GM23338 (cell line): ENCODE measurements around the gene PCLO. TPM values are rescaled to one million over a fixed set of nuclear protein-coding genes. Genes with fewer than 3 reads are reported as not detected.

Experiments
- ATAC-seq: fragments of 200-7000 bp; cut with Tn5 transposase; 3 replicates; pipeline ENCODE4 v1.9.1; 2020
- DNase-seq: peaks from one replicate; pipeline ENCODE4 v3.0.0-alpha.2; 2015; ENCODE audit warnings: low spot score
- H2AFZ ChIP-seq: fragments of 200-600 bp; sonication (generic); 2 replicates; pipeline ENCODE4 v1.8.0; 2016; ENCODE audit warnings: antibody characterized with exemption, mild to moderate bottlenecking, moderate library complexity
- H3F3A ChIP-seq: fragments of 200-600 bp; sonication (generic); replicated peaks from 2 replicates; pipeline ENCODE4 v1.8.0; 2017; ENCODE audit warnings: antibody characterized with exemption, mixed run types, low read depth
- H3K27ac ChIP-seq: fragments of 200-600 bp; sonication (generic); 2 replicates; pipeline ENCODE4 v1.6.1; 2016; ENCODE audit warnings: low read depth
- H3K27me3 ChIP-seq: fragments of 200-600 bp; sonication (generic); 2 replicates; pipeline ENCODE4 v1.8.0; 2016; ENCODE audit warnings: mild to moderate bottlenecking, mixed run types, moderate library complexity; ENCODE audit not compliant: insufficient read depth
- H3K36me3 ChIP-seq: fragments of 200-600 bp; sonication (generic); 2 replicates; pipeline ENCODE4 v1.8.0; 2016; ENCODE audit warnings: mild to moderate bottlenecking; ENCODE audit not compliant: insufficient read depth
- H3K4me1 ChIP-seq: fragments of 200-600 bp; sonication (generic); 2 replicates; pipeline ENCODE4 v1.8.0; 2016; ENCODE audit warnings: mild to moderate bottlenecking, moderate library complexity; ENCODE audit not compliant: insufficient read depth
- H3K4me2 ChIP-seq: fragments of 200-600 bp; sonication (generic); 2 replicates; pipeline ENCODE4 v1.7.1; 2017; ENCODE audit warnings: mixed run types
- H3K4me3 ChIP-seq: fragments of 200-600 bp; sonication (generic); 2 replicates; pipeline ENCODE4 v1.6.1; 2016; ENCODE audit warnings: mixed run types
- H3K79me2 ChIP-seq: fragments of 200-600 bp; sonication (generic); replicated peaks from 2 replicates; pipeline ENCODE4 v1.8.0; 2017; ENCODE audit warnings: mild to moderate bottlenecking; ENCODE audit not compliant: insufficient read depth
- H3K9me2 ChIP-seq: fragments of 200-600 bp; sonication (generic); 2 replicates; pipeline ENCODE4 v1.8.0; 2017; ENCODE audit not compliant: insufficient read depth
- H4K20me1 ChIP-seq: fragments of 200-600 bp; sonication (generic); replicated peaks from 2 replicates; pipeline ENCODE4 v1.8.0; 2017; ENCODE audit warnings: mild to moderate bottlenecking; ENCODE audit not compliant: insufficient read depth
- H3K27ac Mint-ChIP-seq: 2 replicates; pipeline ENCODE4 v1.8.0; 2020; ENCODE audit warnings: inconsistent platforms, mild to moderate bottlenecking, moderate library complexity, mixed read lengths
- H3K27me3 Mint-ChIP-seq: 3 replicates; pipeline ENCODE4 v1.8.0; 2022; ENCODE audit warnings: low read depth, mild to moderate bottlenecking, moderate library complexity, mixed read lengths, inconsistent platforms; ENCODE audit not compliant: insufficient read depth, poor library complexity
- H3K36me3 Mint-ChIP-seq: 3 replicates; pipeline ENCODE4 v1.8.0; 2021; ENCODE audit warnings: low read depth, mild to moderate bottlenecking, inconsistent platforms, moderate library complexity, mixed read lengths
- H3K4me1 Mint-ChIP-seq: 3 replicates; pipeline ENCODE4 v1.8.0; 2020; ENCODE audit warnings: mild to moderate bottlenecking, inconsistent platforms, mixed read lengths
- H3K4me3 Mint-ChIP-seq: 3 replicates; pipeline ENCODE4 v1.8.0; 2021; ENCODE audit warnings: moderate library complexity, mild to moderate bottlenecking, inconsistent platforms, mixed read lengths
- H3K9me3 Mint-ChIP-seq: 3 replicates; pipeline ENCODE4 v1.8.0; 2020; ENCODE audit warnings: moderate library complexity, mild to moderate bottlenecking, inconsistent platforms, mixed read lengths
- CREB1 ChIP-seq: fragments of 250-450 bp; sonication (Bioruptor Pico); IDR thresholded peaks from 2 replicates; pipeline ENCODE4 v1.5.0; 2020; ENCODE audit warnings: low read depth, mild to moderate bottlenecking, moderate library complexity
- EZH2 ChIP-seq: fragments of 200-600 bp; sonication (generic); IDR thresholded peaks from one replicate; pipeline ENCODE4 v1.8.0; 2017; ENCODE audit warnings: antibody characterized with exemption, mild to moderate bottlenecking, low read depth; ENCODE audit not compliant: unreplicated experiment
- EZH2phosphoT487 ChIP-seq: fragments of 200-600 bp; sonication (generic); IDR thresholded peaks from one replicate; pipeline ENCODE4 v1.8.1; 2018; ENCODE audit warnings: antibody characterized with exemption; ENCODE audit not compliant: unreplicated experiment
- JUNB ChIP-seq: IDR thresholded peaks from one replicate; pipeline ENCODE4 v1.6.1; 2016; ENCODE audit warnings: antibody characterized with exemption; ENCODE audit not compliant: unreplicated experiment
- NANOG ChIP-seq: IDR thresholded peaks from 2 replicates; pipeline ENCODE4 v1.6.1; 2016; ENCODE audit warnings: antibody characterized with exemption, borderline replicate concordance
- POLR2AphosphoS5 ChIP-seq: IDR thresholded peaks from 2 replicates; pipeline ENCODE4 v1.6.1; 2016; ENCODE audit warnings: antibody characterized with exemption, low read depth
- REST ChIP-seq: IDR thresholded peaks from one replicate; pipeline ENCODE4 v1.6.1; 2018; ENCODE audit warnings: antibody characterized with exemption; ENCODE audit not compliant: unreplicated experiment
- STAT1 ChIP-seq: IDR thresholded peaks from one replicate; pipeline ENCODE4 v1.6.1; 2016; ENCODE audit warnings: antibody characterized with exemption; ENCODE audit not compliant: unreplicated experiment
- ZNF114 ChIP-seq: fragments of 250-450 bp; sonication (Bioruptor Pico); IDR thresholded peaks from 2 replicates; pipeline ENCODE4 v1.5.0; 2020; ENCODE audit warnings: mild to moderate bottlenecking, moderate library complexity
- ZNF331 ChIP-seq: fragments of 250-450 bp; sonication (Bioruptor Pico); IDR thresholded peaks from 2 replicates; pipeline ENCODE4 v1.5.0; 2020; ENCODE audit warnings: low read depth, mild to moderate bottlenecking, moderate library complexity
- polyA plus RNA-seq: library from polyadenylated mRNA; unstranded; fragments of >200 nt; fragmentation: Nextera tagmentation; extraction: Ambion mirVana; gene quantifications from 2 replicates; pipeline ENCODE4 v1.2.1, GENCODE V29; 2016
- total RNA-seq: library from RNA; depleted of rRNA; stranded (reverse); fragments of >200 nt; shearing (Covaris generic); gene quantifications from 2 replicates; pipeline ENCODE4 v1.2.3, GENCODE V29; 2014
- TF ChIP-seq, protein P1 (sequence below), 2 experiments: fragments of 200-600 bp in 1 of 2; sonication (generic) in 1 of 2; conservative IDR thresholded peaks; 2 replicates each; pipeline versions ENCODE4 v1.5.1 to v1.6.1; 2016 to 2017; ENCODE audit warnings: antibody characterized with exemption in 2 of 2, low read depth in 2 of 2, mild to moderate bottlenecking in 2 of 2, moderate library complexity in 1 of 2
- TF ChIP-seq, protein P2 (sequence below): IDR thresholded peaks from 2 replicates; pipeline ENCODE4 v1.6.1; 2016; ENCODE audit warnings: antibody characterized with exemption

PCLO gene
- total and polyA plus RNA-seq, 2 experiments from 2014 or later, result 7.4 to 9.1 TPM

DNA sequence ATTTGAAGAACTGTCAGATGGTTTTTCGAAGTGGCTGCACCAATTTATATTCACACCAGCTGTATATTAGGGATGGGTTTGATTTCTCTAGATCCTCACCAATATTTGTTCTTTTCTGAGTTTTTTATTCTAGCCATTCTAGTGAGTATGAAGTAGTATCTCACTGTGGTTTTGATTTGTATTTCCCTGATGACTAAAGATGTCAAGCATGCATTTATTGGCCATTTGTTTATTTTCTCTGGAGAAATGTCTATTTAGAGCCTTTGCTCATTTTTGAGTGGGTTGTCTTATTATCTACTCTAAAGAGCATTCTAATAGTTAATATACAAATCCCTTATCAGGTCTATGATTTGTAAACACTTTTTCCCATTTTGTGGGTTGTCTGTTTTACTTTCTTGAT lies 123.9 kb downstream of the PCLO start (continued):
- TF ChIP-seq REST (no peak), POLR2AphosphoS5 (no peak), CREB1 (CRISPR knock-in tag) (no peak), EZH2phosphoT487 (no peak), ZNF114 (CRISPR knock-in tag) (no peak), JUNB (no peak), ZNF331 (CRISPR knock-in tag) (no peak), NANOG (no peak), EZH2 (no peak)
- TF ChIP-seq, protein P1, sequence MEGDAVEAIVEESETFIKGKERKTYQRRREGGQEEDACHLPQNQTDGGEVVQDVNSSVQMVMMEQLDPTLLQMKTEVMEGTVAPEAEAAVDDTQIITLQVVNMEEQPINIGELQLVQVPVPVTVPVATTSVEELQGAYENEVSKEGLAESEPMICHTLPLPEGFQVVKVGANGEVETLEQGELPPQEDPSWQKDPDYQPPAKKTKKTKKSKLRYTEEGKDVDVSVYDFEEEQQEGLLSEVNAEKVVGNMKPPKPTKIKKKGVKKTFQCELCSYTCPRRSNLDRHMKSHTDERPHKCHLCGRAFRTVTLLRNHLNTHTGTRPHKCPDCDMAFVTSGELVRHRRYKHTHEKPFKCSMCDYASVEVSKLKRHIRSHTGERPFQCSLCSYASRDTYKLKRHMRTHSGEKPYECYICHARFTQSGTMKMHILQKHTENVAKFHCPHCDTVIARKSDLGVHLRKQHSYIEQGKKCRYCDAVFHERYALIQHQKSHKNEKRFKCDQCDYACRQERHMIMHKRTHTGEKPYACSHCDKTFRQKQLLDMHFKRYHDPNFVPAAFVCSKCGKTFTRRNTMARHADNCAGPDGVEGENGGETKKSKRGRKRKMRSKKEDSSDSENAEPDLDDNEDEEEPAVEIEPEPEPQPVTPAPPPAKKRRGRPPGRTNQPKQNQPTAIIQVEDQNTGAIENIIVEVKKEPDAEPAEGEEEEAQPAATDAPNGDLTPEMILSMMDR (conservative IDR thresholded peaks at IDR 0.05; ENCODE audit: low read depth in 2 of 2), result no peak
- TF ChIP-seq, protein P2, sequence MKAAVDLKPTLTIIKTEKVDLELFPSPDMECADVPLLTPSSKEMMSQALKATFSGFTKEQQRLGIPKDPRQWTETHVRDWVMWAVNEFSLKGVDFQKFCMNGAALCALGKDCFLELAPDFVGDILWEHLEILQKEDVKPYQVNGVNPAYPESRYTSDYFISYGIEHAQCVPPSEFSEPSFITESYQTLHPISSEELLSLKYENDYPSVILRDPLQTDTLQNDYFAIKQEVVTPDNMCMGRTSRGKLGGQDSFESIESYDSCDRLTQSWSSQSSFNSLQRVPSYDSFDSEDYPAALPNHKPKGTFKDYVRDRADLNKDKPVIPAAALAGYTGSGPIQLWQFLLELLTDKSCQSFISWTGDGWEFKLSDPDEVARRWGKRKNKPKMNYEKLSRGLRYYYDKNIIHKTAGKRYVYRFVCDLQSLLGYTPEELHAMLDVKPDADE, result no peak

DNA sequence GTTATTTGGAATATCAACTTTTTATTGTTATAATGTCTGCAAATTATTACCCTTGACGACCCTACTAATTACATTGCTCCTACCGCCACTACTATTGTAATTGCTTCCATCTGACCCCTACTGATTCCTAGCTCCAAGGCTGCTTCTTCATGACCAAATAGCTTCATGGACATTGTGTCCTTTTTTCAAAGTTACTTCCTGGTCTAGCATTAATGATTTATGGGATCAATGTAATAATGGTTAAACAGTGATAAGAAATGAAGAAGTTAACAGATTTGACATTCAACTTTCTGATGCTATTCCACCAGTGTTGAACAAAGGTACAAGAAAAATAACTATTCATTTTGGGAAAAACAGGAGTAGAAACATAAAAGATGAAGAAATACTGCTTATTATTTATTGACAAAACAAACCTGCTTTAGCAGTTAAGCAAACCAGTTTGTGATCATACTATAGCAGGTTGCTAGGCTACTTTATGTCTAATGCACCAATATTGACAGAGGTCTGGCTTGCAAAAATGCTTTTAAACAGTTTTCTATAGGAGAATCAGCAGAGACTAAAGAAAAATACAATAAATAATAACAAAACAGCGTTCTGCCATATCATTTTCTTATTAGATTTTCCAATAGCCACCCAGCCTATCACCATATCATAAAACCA lies 125.8 kb downstream of the PCLO start:
- Histone ChIP-seq H4K20me1 (no peaks in the 10 kb centered on the region), H3K4me2 (no peak overlapping the region), H3K4me3 (no peak overlapping the region), H3K27me3 (no peaks in the 10 kb centered on the region), H3K4me1 (peaks cover 8% of the 10 kb centered on the region; the same call in 1 of the 2 replicates), H3K79me2 (no peaks in the 10 kb centered on the region), H3K36me3 (no peaks in the 10 kb centered on the region), H3F3A (no peaks in the 10 kb centered on the region), H3K9me2 (no peaks in the 10 kb centered on the region), H2AFZ (no peak overlapping the region), H3K27ac (no peak overlapping the region)
- H3K4me3 Mint-ChIP-seq, result no peak overlapping the region
- no peak overlapping the region for H3K27ac Mint-ChIP-seq
- H3K9me3 Mint-ChIP-seq, result no peaks in the 10 kb centered on the region
- peaks cover 2% of the 10 kb centered on the region for H3K27me3 Mint-ChIP-seq
- no peaks in the 10 kb centered on the region for H3K36me3 Mint-ChIP-seq
- ATAC-seq, result no peak
- DNase-seq, result no peak
- H3K4me1 Mint-ChIP-seq, result peaks cover 11% of the 10 kb centered on the region
- TF ChIP-seq POLR2AphosphoS5, result no peak
- TF ChIP-seq NANOG, result no peak
- TF ChIP-seq, protein P1 (conservative IDR thresholded peaks at IDR 0.05; ENCODE audit: low read depth in 2 of 2), result no peak
- TF ChIP-seq ZNF114 (CRISPR knock-in tag), result no peak
- no peak for TF ChIP-seq EZH2phosphoT487
- no peak for TF ChIP-seq STAT1
- no peak for TF ChIP-seq EZH2
- TF ChIP-seq ZNF331 (CRISPR knock-in tag), result no peak
- TF ChIP-seq CREB1 (CRISPR knock-in tag), result no peak
- no peak for TF ChIP-seq REST
- no peak for TF ChIP-seq JUNB
